CD4-positive, alpha-beta T cell treated with Interleukin-15 for 1 hour (primary cell): ENCODE results near the gene KANSL1.
"Not testable (repeated sequence)": the region's sequence is repeated elsewhere in the genome, so short reads cannot be mapped to it uniquely, and the experiment has no call there.

Experiments used
- DNase-seq: peaks from one replicate; pipeline ENCODE4 v3.0.0-alpha.2; 2020

KANSL1 gene

GRCh38 chr17:46011711-46012505, 181.3 kb downstream of the KANSL1 start:
- no peak for DNase-seq

DNA sequence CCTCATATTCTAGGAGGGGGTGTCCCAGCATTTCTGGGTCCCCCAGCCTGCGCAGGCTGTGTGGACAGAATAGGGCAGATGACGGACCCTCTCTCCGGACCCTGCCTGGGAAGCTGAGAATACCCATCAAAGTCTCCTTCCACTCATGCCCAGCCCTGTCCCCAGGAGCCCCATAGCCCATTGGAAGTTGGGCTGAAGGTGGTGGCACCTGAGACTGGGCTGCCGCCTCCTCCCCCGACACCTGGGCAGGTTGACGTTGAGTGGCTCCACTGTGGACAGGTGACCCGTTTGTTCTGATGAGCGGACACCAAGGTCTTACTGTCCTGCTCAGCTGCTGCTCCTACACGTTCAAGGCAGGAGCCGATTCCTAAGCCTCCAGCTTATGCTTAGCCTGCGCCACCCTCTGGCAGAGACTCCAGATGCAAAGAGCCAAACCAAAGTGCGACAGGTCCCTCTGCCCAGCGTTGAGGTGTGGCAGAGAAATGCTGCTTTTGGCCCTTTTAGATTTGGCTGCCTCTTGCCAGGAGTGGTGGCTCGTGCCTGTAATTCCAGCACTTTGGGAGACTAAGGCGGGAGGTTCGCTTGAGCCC, 182.5 kb downstream of the KANSL1 start:
- no peak for DNase-seq

DNA sequence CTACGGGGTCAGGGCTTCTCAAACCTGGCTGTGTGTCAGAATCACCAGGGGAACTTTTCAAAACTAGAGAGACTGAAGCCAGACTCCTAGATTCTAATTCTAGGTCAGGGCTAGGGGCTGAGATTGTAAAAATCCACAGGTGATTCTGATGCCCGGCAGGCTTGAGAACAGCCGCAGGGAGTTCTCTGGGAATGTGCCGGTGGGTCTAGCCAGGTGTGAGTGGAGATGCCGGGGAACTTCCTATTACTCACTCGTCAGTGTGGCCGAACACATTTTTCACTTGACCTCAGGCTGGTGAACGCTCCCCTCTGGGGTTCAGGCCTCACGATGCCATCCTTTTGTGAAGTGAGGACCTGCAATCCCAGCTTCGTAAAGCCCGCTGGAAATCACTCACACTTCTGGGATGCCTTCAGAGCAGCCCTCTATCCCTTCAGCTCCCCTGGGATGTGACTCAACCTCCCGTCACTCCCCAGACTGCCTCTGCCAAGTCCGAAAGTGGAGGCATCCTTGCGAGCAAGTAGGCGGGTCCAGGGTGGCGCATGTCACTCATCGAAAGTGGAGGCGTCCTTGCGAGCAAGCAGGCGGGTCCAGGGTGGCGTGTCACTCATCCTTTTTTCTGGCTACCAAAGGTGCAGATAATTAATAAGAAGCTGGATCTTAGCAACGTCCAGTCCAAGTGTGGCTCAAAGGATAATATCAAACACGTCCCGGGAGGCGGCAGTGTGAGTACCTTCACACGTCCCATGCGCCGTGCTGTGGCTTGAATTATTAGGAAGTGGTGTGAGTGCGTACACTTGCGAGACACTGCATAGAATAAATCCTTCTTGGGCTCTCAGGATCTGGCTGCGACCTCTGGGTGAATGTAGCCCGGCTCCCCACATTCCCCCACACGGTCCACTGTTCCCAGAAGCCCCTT, 183.3 kb downstream of the KANSL1 start:
- no peak for DNase-seq

DNA sequence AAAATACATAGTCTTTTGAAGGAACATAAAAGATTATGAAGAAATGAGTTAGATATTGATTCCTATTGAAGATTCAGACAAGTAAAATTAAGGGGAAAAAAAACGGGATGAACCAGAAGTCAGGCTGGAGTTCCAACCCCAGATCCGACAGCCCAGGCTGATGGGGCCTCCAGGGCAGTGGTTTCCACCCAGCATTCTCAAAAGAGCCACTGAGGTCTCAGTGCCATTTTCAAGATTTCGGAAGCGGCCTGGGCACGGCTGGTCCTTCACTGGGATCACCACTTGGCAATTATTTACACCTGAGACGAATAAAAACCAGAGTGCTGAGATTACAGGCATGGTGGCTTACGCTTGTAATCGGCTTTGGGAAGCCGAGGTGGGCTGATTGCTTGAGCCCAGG, 184.6 kb downstream of the KANSL1 start:
- no peak for DNase-seq

- no peak for DNase-seq
Measured at GRCh38 chr17:46007461-46007965, 185.7 kb downstream of the KANSL1 start.

GRCh38 chr17:46006082-46006481, 187.1 kb downstream of the KANSL1 start:
- DNase-seq: not testable (repeated sequence)

DNA sequence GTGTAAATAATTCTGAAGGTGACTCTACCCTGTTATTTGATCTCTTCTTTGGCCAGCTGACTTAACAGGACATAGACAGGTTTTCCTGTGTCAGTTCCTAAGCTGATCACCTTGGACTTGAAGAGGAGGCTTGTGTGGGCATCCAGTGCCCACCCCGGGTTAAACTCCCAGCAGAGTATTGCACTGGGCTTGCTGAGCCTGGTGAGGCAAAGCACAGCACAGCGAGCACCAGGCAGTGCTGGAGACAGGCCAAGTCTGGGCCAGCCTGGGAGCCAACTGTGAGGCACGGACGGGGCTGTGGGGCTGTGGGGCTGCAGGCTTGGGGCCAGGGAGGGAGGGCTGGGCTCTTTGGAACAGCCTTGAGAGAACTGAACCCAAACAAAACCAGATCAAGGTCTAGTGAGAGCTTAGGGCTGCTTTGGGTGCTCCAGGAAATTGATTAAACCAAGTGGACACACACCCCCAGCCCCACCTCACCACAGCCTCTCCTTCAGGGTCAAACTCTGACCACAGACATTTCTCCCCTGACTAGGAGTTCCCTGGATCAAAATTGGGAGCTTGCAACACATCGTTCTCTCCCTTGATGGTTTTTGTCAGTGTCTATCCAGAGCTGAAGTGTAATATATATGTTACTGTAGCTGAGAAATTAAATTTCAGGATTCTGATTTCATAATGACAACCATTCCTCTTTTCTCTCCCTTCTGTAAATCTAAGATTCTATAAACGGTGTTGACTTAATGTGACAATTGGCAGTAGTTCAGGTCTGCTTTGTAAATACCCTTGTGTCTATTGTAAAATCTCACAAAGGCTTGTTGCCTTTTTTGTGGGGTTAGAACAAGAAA, 189.1 kb downstream of the KANSL1 start:
- no peak for DNase-seq

- DNase-seq: no peak
Measured at GRCh38 chr17:46002973-46003316, 190.3 kb downstream of the KANSL1 start.

DNA sequence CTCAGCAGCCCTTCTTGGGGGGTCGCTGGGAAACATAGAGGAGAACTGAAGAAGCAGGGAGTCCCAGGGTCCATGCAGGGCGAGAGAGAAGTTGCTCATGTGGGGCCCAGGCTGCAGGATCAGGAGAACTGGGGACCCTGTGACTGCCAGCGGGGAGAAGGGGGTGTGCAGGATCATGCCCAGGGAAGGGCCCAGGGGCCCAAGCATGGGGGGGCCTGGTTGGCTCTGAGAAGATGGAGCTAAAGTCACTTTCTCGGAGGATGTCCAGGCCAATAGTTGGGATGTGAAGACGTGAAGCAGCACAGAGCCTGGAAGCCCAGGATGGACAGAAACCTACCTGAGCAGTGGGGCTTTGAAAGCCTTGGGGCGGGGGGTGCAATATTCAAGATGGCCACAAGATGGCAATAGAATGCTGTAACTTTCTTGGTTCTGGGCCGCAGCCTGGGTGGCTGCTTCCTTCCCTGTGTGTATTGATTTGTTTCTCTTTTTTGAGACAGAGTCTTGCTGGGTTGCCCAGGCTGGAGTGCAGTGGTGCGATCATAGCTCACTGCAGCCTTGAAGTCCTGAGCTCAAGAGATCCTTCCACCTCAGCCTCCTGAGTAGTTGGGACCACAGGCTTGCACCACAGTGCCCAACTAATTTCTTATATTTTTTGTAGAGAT, 190.8 kb downstream of the KANSL1 start:
- DNase-seq: peak; percentile 73

DNA sequence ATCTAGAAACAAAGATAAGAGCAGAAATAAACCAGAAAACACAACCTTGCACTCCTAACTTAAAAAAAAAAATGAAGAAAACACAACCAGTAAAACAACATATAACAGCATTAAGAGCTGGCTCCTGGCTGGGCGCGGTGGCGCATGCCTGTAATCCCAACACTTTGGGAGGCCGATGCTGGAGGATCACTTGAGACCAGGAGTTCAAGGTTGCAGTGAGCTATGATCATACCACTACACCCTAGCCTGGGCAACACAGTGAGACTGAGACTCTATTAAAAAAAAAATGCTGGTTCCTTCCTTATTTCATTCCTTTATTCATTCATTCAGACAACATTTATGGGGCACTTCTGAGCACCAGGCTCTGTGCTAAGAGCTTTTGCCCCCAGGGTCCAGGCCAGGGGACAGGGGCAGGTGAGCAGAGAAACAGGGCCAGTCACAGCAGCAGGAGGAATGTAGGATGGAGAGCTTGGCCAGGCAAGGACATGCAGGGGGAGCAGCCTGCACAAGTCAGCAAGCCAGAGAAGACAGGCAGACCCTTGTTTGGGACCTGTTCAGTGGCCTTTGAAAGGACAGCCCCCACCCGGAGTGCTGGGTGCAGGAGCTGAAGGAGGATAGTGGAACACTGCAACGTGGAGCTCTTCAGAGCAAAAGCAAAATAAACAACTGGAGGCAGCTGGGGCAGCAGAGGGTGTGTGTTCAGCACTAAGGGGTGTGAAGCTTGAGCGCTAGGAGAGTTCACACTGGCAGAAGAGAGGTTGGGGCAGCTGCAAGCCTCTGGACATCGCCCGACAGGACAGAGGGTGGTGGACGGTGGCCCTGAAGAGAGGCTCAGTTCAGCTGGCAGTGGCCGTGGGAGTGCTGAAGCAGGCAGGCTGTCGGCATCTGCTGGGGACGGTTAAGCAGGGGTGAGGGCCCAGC, 191.6 kb downstream of the KANSL1 start:
- DNase-seq: no peak

- DNase-seq: no peak
Measured at GRCh38 chr17:46000757-46001156, 192.5 kb downstream of the KANSL1 start.

DNA sequence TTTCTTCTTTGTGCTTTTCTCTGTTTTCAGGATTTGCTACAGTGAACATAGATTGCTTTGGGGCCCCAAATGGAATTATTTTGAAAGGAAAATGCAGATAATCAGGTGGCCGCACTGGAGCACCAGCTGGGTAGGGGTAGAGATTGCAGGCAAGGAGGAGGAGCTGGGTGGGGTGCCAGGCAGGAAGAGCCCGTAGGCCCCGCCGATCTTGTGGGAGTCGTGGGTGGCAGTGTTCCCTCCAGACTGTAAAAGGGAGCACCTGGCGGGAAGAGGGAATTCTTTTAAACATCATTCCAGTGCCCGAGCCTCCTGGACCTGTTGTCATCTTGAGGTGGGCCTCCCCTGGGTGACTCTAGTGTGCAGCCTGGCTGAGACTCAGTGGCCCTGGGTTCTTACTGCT, 192.9 kb downstream of the KANSL1 start:
- no peak for DNase-seq

GRCh38 chr17:45999900-46000290, 193.3 kb downstream of the KANSL1 start:
- DNase-seq: no peak

DNA sequence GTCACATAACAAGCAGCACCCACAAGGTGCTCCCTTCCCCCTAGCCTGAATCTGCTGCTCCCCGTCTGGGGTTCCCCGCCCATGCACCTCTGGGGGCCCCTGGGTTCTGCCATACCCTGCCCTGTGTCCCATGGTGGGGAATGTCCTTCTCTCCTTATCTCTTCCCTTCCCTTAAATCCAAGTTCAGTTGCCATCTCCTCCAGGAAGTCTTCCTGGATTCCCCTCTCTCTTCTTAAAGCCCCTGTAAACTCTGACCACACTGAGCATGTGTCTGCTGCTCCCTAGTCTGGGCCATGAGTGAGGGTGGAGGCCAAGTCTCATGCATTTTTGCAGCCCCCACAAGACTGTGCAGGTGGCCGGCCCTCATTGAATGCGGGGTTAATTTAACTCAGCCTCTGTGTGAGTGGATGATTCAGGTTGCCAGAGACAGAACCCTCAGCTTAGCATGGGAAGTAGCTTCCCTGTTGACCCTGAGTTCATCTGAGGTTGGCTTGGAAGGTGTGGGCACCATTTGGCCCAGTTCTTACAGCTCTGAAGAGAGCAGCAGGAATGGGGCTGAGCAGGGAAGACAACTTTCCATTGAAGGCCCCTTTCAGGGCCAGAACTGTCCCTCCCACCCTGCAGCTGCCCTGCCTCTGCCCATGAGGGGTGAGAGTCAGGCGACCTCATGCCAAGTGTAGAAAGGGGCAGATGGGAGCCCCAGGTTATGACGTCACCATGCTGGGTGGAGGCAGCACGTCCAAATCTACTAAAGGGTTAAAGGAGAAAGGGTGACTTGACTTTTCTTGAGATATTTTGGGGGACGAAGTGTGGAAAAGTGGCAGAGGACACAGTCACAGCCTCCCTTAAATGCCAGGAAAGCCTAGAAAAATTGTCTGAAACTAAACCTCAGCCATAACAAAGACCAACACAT, 194.0 kb downstream of the KANSL1 start, which contains the start of gene STH:
STH (plus strand) TSS at position 264 of the 913 bp plus-strand sequence; CDS start at position 294, 30 bp downstream.
- no peak for DNase-seq

- no peak for DNase-seq
Measured at GRCh38 chr17:45997624-45998023, 195.6 kb downstream of the KANSL1 start.

GRCh38 chr17:45997166-45997565, 196.1 kb downstream of the KANSL1 start:
- no peak for DNase-seq

DNA sequence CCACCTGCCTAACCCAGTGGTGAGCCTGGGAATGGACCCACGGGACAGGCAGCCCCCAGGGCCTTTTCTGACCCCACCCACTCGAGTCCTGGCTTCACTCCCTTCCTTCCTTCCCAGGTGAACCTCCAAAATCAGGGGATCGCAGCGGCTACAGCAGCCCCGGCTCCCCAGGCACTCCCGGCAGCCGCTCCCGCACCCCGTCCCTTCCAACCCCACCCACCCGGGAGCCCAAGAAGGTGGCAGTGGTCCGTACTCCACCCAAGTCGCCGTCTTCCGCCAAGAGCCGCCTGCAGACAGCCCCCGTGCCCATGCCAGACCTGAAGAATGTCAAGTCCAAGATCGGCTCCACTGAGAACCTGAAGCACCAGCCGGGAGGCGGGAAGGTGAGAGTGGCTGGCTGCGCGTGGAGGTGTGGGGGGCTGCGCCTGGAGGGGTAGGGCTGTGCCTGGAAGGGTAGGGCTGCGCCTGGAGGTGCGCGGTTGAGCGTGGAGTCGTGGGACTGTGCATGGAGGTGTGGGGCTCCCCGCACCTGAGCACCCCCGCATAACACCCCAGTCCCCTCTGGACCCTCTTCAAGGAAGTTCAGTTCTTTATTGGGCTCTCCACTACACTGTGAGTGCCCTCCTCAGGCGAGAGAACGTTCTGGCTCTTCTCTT, 196.8 kb downstream of the KANSL1 start:
- DNase-seq: no peak

DNA sequence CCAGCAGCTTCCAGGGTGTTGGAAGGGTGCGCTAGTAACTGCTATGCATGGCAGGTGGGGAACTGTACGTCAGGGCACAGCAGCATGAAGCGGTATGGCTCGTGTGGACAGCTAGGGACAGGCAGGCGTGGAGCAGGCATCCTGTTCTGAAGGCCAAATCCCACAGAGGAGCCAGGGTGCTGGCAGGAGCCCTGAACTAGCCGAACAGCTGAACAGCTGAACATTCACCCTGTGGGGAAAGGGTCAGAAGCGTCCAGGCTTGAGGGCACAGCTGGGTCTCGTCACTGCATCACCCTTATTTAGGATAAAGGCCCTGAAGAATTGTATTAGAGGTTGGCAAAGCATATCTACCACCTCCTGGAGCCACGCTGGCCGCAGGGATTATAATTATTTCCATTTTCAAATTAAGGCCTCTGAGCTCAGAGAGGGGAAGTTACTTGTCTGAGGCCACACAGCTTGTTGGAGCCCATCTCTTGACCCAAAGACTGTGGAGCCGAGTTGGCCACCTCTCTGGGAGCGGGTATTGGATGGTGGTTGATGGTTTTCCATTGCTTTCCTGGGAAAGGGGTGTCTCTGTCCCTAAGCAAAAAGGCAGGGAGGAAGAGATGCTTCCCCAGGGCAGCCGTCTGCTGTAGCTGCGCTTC, 197.5 kb downstream of the KANSL1 start:
- DNase-seq: no peak

GRCh38 chr17:45994987-45995386, 198.2 kb downstream of the KANSL1 start:
- DNase-seq: no peak
